Fibroblast of lung (primary cell): Measurements from ENCODE around the gene BRAF. TPM values are rescaled to one million over a fixed set of nuclear protein-coding genes. Genes with fewer than 3 reads are reported as not detected.

Experiments
- DNase-seq, 2 donors: peaks; one replicate each; pipeline versions ENCODE4 v3.0.0 to v3.0.0-alpha.2; 2010; ENCODE audit warnings: low read depth in 2 of 2
- H2AFZ ChIP-seq: 2 replicates; pipeline ENCODE4 v1.5.1; 2012; ENCODE audit warnings: low read length, control low read depth, inconsistent platforms
- H3K27ac ChIP-seq: 2 replicates; pipeline ENCODE4 v1.5.1; 2011; ENCODE audit warnings: low read length, control low read depth; ENCODE audit not compliant: insufficient read depth
- H3K27me3 ChIP-seq: 2 replicates; pipeline ENCODE4 v1.5.1; 2011; ENCODE audit warnings: mild to moderate bottlenecking, low read length; ENCODE audit not compliant: control insufficient read depth, insufficient read depth
- H3K36me3 ChIP-seq: 2 replicates; pipeline ENCODE4 v1.5.1; 2011; ENCODE audit warnings: low read length; ENCODE audit not compliant: control insufficient read depth, insufficient read depth
- H3K4me1 ChIP-seq: 2 replicates; pipeline ENCODE4 v1.5.1; 2011; ENCODE audit warnings: low read length; ENCODE audit not compliant: control insufficient read depth, insufficient read depth; ENCODE audit errors: extremely low read depth
- H3K4me2 ChIP-seq: 2 replicates; pipeline ENCODE4 v1.5.1; 2011; ENCODE audit warnings: low read length, control low read depth; ENCODE audit not compliant: insufficient read depth; ENCODE audit errors: extremely low read depth
- H3K4me3 ChIP-seq, 4 experiments: fragments of 200-600 bp in 1 of 4; sonication (generic) in 1 of 4; replicated peaks in 1 of 4; 2 replicates each; pipeline ENCODE4 v1.5.1; 2011 to 2016; ENCODE audit warnings: low read length in 4 of 4, low read depth in 3 of 4, mild to moderate bottlenecking in 3 of 4, control low read depth in 2 of 4, inconsistent platforms in 1 of 4, mixed read lengths in 1 of 4; ENCODE audit not compliant: insufficient read depth in 1 of 4; ENCODE audit errors: control extremely low read depth in 1 of 4
- H3K79me2 ChIP-seq: 2 replicates; pipeline ENCODE4 v1.5.1; 2012; ENCODE audit warnings: mild to moderate bottlenecking, low read length, inconsistent platforms; ENCODE audit not compliant: control insufficient read depth, insufficient read depth
- H3K9ac ChIP-seq: 2 replicates; pipeline ENCODE4 v1.5.1; 2011; ENCODE audit warnings: mild to moderate bottlenecking, low read length, control low read depth; ENCODE audit not compliant: insufficient read depth
- H3K9me3 ChIP-seq: 2 replicates; pipeline ENCODE4 v1.5.1; 2012; ENCODE audit warnings: low read depth, low read length; ENCODE audit not compliant: control insufficient read depth, insufficient read depth
- H4K20me1 ChIP-seq: 2 replicates; pipeline ENCODE4 v1.5.1; 2011; ENCODE audit warnings: low read length; ENCODE audit not compliant: control insufficient read depth, insufficient read depth; ENCODE audit errors: extremely low read depth
- CTCF ChIP-seq, 2 donors: IDR thresholded peaks in 1 of 2; conservative IDR thresholded peaks in 1 of 2; 1 replicate in 1 of 2; 2 replicates in 1 of 2; pipeline ENCODE4 v1.5.1; 2011 to 2012; ENCODE audit warnings: low read length in 2 of 2, control low read depth in 1 of 2, inconsistent platforms in 1 of 2, low read depth in 1 of 2, mild to moderate bottlenecking in 1 of 2
- EZH2 ChIP-seq: IDR thresholded peaks from 2 replicates; pipeline ENCODE4 v1.5.1; 2012; ENCODE audit warnings: low read length, control low read depth, mild to moderate bottlenecking; ENCODE audit errors: missing control alignments
- polyA plus RNA-seq, 2 donors: library from polyadenylated mRNA; depleted of rRNA in 1 of 2; stranded (reverse) in 1 of 2; unstranded in 1 of 2; fragments of >200 nt; gene quantifications; 2 replicates each; pipeline ENCODE4 v1.2.1, GENCODE V29; 2011 to 2012; ENCODE audit warnings: missing spikeins in 1 of 2
- total RNA-seq: library from RNA; depleted of rRNA; stranded (reverse); fragments of >200 nt; gene quantifications from 2 replicates; pipeline ENCODE4 v1.2.1, GENCODE V29; 2014

The BRAF gene
- total and polyA plus RNA-seq, 2 donors (not counting 1 experiment from before 2014, with no cell fraction given), result 21.1 to 23.1 TPM

- DNase-seq, result no peak
- no peak overlapping the region for H3K4me3 ChIP-seq
- H3K27ac ChIP-seq, result no peak overlapping the region
- H3K79me2 ChIP-seq, result peaks cover 19% of the 10 kb centered on the region
- H3K36me3 ChIP-seq, result no peaks in the 10 kb centered on the region
- H3K9me3 ChIP-seq, result no peaks in the 10 kb centered on the region
- H2AFZ ChIP-seq, result no peak overlapping the region
- no peak overlapping the region for H3K9ac ChIP-seq
- H3K27me3 ChIP-seq, result no peaks in the 10 kb centered on the region
- TF ChIP-seq CTCF (conservative IDR thresholded peaks at IDR 0.05 in 1 of 2, IDR thresholded peaks at IDR 0.05 in 1 of 2; ENCODE audit: low read depth in 1 of 2, low read length in 2 of 2) (no peak), EZH2 (no peak)
- H4K20me1 ChIP-seq, result peaks cover 3% of the 10 kb centered on the region
- no peak overlapping the region for H3K4me2 ChIP-seq
- peaks cover 2% of the 10 kb centered on the region for H3K4me1 ChIP-seq
These were observed 22.3 kb downstream of the BRAF start for GRCh38 chr7:140902303-140902953.

- TF ChIP-seq CTCF (conservative IDR thresholded peaks at IDR 0.05 in 1 of 2, IDR thresholded peaks at IDR 0.05 in 1 of 2; ENCODE audit: low read depth in 1 of 2, low read length in 2 of 2), result no peak
- no peak for TF ChIP-seq EZH2
- no peaks in the 10 kb centered on the region for H3K27me3 ChIP-seq
These were observed 22.8 kb downstream of the BRAF start for GRCh38 chr7:140901941-140902302.

GRCh38 chr7:140899883-140900282 lies 24.8 kb downstream of the BRAF start:
- no peak overlapping the region for H3K27ac ChIP-seq
- no peak overlapping the region for H3K9ac ChIP-seq
- H3K4me1 ChIP-seq, result peaks cover 2% of the 10 kb centered on the region
- H3K79me2 ChIP-seq, result peaks cover 20% of the 10 kb centered on the region
- H3K9me3 ChIP-seq, result no peaks in the 10 kb centered on the region
- TF ChIP-seq EZH2 (no peak), CTCF (conservative IDR thresholded peaks at IDR 0.05 in 1 of 2, IDR thresholded peaks at IDR 0.05 in 1 of 2; ENCODE audit: low read depth in 1 of 2, low read length in 2 of 2) (no peak)
- no peak overlapping the region for H3K4me3 ChIP-seq
- H3K27me3 ChIP-seq, result no peaks in the 10 kb centered on the region
- no peak overlapping the region for H3K4me2 ChIP-seq
- H3K36me3 ChIP-seq, result no peaks in the 10 kb centered on the region
- peak in 1 of 2 donors; percentile 17 for DNase-seq
- peaks cover 3% of the 10 kb centered on the region for H4K20me1 ChIP-seq
- H2AFZ ChIP-seq, result no peak overlapping the region

More at GRCh38 chr7:140901941-140902302, 22.8 kb downstream of the BRAF start:
- peaks cover 18% of the 10 kb centered on the region for H3K79me2 ChIP-seq
- no peak overlapping the region for H3K4me3 ChIP-seq
- peaks cover 2% of the 10 kb centered on the region for H3K4me1 ChIP-seq
- DNase-seq, result no peak
- no peak overlapping the region for H3K27ac ChIP-seq
- H3K9me3 ChIP-seq, result no peaks in the 10 kb centered on the region
- H2AFZ ChIP-seq, result no peak overlapping the region
- no peak overlapping the region for H3K4me2 ChIP-seq
- H4K20me1 ChIP-seq, result peaks cover 3% of the 10 kb centered on the region
- H3K9ac ChIP-seq, result no peak overlapping the region
- no peaks in the 10 kb centered on the region for H3K36me3 ChIP-seq
